HG03378 (cell line): ENCODE results near the gene CNPY2.
"Not testable (repeated sequence)": the region's sequence is repeated elsewhere in the genome, so short reads cannot be mapped to it uniquely, and the experiment has no call there.

Source experiments
- ATAC-seq: cut with Tn5 transposase; IDR thresholded peaks from one replicate; pipeline ENCODE4 v1.9.1; 2021; ENCODE audit warnings: mild to moderate bottlenecking, moderate library complexity; ENCODE audit not compliant: unreplicated experiment

CNPY2 gene

GRCh38 chr12:56315622-56316473 is at the start of gene CNPY2:
CNPY2 (minus strand) TSS chr12:56315988; CDS start chr12:56315217, 771 bp downstream.
- peak; percentile 89 for ATAC-seq

DNA sequence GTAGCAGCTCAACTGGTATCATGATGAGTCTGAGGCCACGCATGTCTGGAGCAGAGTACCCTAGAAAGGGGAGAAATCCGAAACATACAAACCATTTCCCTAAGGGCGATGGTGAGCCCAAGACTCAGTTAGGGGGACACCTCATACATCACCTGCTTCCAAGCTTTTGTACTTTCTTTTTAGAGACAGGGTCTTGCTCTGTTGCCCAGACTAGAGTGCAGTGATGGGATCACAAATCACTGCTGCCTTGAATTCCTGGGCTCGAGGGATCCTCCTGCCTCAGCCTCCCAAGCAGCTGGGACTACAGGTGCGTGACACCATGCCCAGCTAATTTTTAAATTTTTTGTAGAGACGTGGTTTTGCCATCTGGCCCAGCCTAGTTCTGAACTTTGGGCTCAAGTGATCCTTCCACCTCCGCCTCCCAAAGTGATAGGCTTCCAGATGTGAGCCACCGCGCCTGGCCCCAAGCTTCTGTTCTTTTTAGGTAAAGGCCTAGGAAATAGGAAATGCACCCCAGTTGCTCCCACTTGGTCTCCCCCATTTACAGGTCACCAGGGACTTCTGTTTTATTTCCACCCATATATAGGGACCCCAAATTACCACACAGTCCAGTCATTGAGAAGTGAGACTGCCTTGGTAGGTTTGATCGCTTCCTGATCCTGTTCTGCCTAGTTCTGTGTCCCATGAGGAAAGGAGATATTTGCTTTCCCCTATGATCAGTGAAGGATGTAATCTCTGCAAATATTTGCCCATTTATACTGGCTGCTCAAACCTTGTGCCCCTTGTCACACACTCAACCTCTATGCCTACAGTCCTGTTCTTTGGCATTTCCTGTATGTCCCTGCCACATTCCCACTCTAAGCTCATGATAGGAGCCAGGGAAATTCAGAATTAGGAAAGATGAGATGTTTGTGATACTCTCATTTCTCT is 46.6 kb upstream of the CNPY2 start, which contains the start of gene APOF:
Gene APOF, minus strand, starts transcription at position 728 of the 930 bp plus-strand sequence. Its CDS starts 112 bp downstream, at position 616.
- ATAC-seq, result no peak

- ATAC-seq, result no peak
Observed at GRCh38 chr12:56361487-56362129, 45.8 kb upstream of the CNPY2 start.

- ATAC-seq, result peak; percentile 94
Observed at GRCh38 chr12:56359851-56360767, 44.3 kb upstream of the CNPY2 start, which contains the start of gene STAT2. STAT2 (minus strand) TSS chr12:56360107; CDS start chr12:56356571, 3,536 bp downstream.

DNA sequence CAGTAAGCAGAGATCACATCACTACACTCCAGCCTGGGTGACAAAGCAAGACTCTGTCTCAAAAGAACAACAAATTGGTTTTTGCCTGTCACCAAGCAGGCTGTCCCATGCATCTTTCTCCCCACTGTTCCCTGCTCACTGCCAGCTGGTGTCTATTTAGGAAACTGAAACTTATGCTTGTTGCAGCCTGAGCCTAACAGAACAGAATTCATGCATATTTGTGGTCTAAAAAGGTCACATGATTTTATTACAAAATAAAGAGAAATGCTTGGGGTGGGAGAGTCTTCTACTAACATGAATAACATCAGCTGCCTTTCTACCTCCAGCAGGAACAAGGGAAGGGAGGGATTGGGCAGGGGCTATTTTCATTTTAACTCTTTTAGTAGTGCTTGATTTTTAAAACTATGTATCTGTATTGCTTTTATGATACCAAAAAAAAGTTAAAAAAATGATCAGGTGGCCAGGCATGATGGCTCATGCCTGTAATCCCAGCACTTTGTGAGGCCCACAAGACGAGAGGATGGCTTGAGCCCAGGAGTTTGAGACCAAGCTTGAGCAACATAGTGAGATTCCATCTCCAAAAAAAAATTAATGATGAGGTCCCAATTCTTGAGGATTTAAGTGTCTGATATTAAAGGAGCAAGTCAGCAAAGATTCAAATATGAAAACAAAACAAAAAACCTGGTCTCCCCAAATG is 43.2 kb upstream of the CNPY2 start:
- ATAC-seq, result no peak

- ATAC-seq, result no peak
Observed at GRCh38 chr12:56351325-56351724, 35.5 kb upstream of the CNPY2 start.

- ATAC-seq, result no peak
Observed at GRCh38 chr12:56350662-56351061, 34.9 kb upstream of the CNPY2 start.

- ATAC-seq, result no peak
Observed at GRCh38 chr12:56348776-56349175, 33.0 kb upstream of the CNPY2 start.

DNA sequence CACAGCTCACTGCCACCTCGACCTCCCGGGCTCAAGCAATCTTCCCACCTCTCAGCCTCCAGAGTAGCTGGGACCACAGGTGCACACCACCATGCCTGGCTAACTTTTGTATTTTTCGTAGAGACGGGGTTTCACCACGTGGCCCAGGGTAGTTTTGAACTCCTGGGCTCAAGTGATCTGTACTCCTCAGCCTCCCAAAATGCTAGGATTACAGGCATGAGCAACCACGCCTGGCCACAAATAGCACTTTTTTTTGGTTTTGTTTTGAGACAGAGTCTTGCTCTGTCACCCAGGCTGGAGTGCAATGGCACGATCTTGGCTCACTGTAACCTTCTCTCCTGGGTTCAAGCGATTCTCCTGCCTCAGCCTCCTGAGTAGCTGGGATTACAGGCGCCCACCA is 31.5 kb upstream of the CNPY2 start:
- not testable (repeated sequence) for ATAC-seq

- ATAC-seq, result no peak
Observed at GRCh38 chr12:56346675-56347074, 30.9 kb upstream of the CNPY2 start.

- not testable (repeated sequence) for ATAC-seq
Observed at GRCh38 chr12:56342290-56342689, 26.5 kb upstream of the CNPY2 start.

- ATAC-seq, result no peak
Observed at GRCh38 chr12:56341616-56342015, 25.8 kb upstream of the CNPY2 start.

DNA sequence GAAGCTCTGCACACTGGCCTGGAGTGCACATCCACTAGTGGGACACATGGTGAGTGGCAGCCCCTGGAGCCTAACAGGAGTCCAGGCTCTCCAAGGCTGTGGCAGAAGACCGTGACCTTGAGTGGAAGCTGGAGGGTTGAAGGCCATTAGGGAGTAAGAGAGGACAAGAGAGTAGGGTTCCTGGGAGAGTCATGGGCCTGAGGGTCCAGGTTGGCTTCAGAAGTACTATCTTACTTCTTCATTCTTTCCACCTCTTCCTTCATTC is 23.3 kb upstream of the CNPY2 start:
- ATAC-seq, result no peak

- ATAC-seq, result no peak
Observed at GRCh38 chr12:56338308-56339157, 22.7 kb upstream of the CNPY2 start, which contains the start of gene IL23A. IL23A (plus strand) TSS chr12:56338884; CDS start chr12:56339045, 161 bp downstream.

- ATAC-seq, result no peak
Observed at GRCh38 chr12:56337753-56338251, 22.0 kb upstream of the CNPY2 start.

GRCh38 chr12:56336361-56337167 is 20.8 kb upstream of the CNPY2 start:
- no peak for ATAC-seq

- not testable (repeated sequence) for ATAC-seq
Observed at GRCh38 chr12:56335527-56335926, 19.7 kb upstream of the CNPY2 start.

- no peak for ATAC-seq
Observed at GRCh38 chr12:56334490-56334793, 18.7 kb upstream of the CNPY2 start.
